Measurements from ENCODE around the gene PTPRC. TPM values are rescaled to one million over a fixed set of nuclear protein-coding genes. Genes with fewer than 3 reads are reported as not detected.

PTPRC gene
- total RNA-seq, 6 experiments from 2014 or later, result 5.1 to 55.7 (median 13.2) TPM

- DNase-seq, result no peak
- 53% methylated on average over 5 of the region's 5 CpGs for WGBS (ENCODE audit: insufficient coverage, low coverage, low lambda C conversion rate, missing lambda C conversion rate)
- no peak for ATAC-seq
- intact Hi-C loops (cut with DNase I), result no loop called here
- Histone ChIP-seq H3K27me3 (no peaks in the 10 kb centered on the region), H3K36me3 (no peaks in the 10 kb centered on the region), H3K27ac (no peak overlapping the region), H3K4me3 (no peak overlapping the region), H3K9me3 (no peaks in the 10 kb centered on the region), H3K4me1 (no peaks in the 10 kb centered on the region)
- no peak for TF ChIP-seq POLR2A (IDR thresholded peaks at IDR 0.05)
- no peak for TF ChIP-seq CTCF (IDR thresholded peaks at IDR 0.05)
These were observed 75.4 kb downstream of the PTPRC start for GRCh38 chr1:198714271-198714670.

DNA sequence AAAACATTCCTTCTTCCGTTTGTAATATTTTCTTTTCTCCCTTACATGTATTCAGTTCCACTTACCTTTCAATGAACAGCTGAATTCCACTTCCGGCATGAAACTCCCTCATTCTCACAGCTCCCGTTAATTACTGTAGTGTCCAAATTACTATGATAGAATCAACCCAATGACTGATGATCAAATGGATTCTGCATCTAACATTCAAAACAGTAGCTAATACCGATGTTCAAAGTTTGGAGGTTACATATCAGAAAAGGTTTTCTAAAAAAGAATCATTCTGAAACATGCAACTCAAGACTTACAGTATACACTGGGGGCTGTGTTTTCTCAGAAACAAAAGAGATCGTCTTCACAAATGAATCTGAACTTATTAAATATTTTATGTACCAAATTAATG, 77.2 kb downstream of the PTPRC start:
- DNase-seq (no peak), ATAC-seq (no peak)
- no peaks in the 10 kb centered on the region for H3K27me3 ChIP-seq
- no peak overlapping the region for H3K27ac ChIP-seq
- 76% methylated on average over 5 of the region's 5 CpGs for WGBS (ENCODE audit: insufficient coverage, low coverage, low lambda C conversion rate, missing lambda C conversion rate)
- no peaks in the 10 kb centered on the region for H3K9me3 ChIP-seq
- intact Hi-C loops (cut with DNase I), result no loop called here
- TF ChIP-seq POLR2A (IDR thresholded peaks at IDR 0.05) (no peak), CTCF (IDR thresholded peaks at IDR 0.05) (no peak)
- no peak overlapping the region for H3K4me3 ChIP-seq
- no peaks in the 10 kb centered on the region for H3K4me1 ChIP-seq
- no peaks in the 10 kb centered on the region for H3K36me3 ChIP-seq

DNA sequence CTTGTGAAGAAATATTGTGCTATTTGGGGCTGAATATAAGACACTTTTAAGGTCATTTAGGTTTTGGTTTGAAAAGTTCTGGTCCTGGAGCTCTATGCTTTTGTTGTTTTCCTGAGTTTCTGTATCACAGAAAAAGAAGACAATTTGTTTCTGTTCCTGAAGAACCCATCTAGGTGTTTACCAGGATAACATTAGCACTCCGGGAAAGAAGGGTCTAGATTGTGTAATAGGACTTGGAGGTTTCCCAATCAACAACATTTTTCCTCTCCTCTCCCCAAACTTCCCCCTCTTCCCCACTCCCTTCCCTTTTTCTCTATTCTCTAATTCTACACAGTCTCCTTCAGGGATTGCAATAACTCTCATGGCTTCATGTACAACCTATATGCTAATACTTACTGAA, 78.7 kb downstream of the PTPRC start:
- ATAC-seq, result no peak
- Histone ChIP-seq H3K4me3 (no peak overlapping the region), H3K9me3 (no peaks in the 10 kb centered on the region), H3K4me1 (no peaks in the 10 kb centered on the region), H3K27ac (no peak overlapping the region), H3K36me3 (no peaks in the 10 kb centered on the region), H3K27me3 (no peaks in the 10 kb centered on the region)
- intact Hi-C loops (cut with DNase I), result no loop called here
- 40% methylated on average over 1 of the region's 1 CpG for WGBS (ENCODE audit: insufficient coverage, low coverage, low lambda C conversion rate, missing lambda C conversion rate)
- TF ChIP-seq POLR2A (IDR thresholded peaks at IDR 0.05), result no peak
- no peak for TF ChIP-seq CTCF (IDR thresholded peaks at IDR 0.05)
- no peak for DNase-seq

DNA sequence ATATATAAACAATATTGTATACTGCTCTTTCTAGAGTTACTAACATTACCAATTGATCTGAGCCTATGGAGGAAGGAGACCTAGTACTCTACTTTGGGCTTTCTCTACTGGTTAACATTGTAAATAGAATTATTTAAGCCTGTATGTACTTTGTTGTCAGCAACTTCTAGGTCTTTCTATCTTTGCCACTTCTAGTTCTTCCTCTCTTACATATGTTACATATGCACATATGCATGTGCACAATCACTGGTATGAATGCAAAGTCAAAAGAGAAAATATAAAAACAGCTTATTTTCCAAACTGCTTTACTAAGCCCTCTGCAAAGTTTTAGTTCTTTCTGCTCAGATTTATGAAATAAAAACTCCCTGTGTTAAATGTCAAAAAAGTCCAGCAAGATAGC, 84.3 kb downstream of the PTPRC start:
- no peak overlapping the region for H3K27ac ChIP-seq
- TF ChIP-seq CTCF (IDR thresholded peaks at IDR 0.05), result no peak
- TF ChIP-seq POLR2A (IDR thresholded peaks at IDR 0.05), result no peak
- DNase-seq (no peak), ATAC-seq (no peak)
- no peaks in the 10 kb centered on the region for H3K4me1 ChIP-seq
- intact Hi-C loops (cut with DNase I), result no loop called here
- H3K4me3 ChIP-seq, result no peak overlapping the region
- H3K36me3 ChIP-seq, result no peaks in the 10 kb centered on the region
- H3K27me3 ChIP-seq, result no peaks in the 10 kb centered on the region
- no peaks in the 10 kb centered on the region for H3K9me3 ChIP-seq

DNA sequence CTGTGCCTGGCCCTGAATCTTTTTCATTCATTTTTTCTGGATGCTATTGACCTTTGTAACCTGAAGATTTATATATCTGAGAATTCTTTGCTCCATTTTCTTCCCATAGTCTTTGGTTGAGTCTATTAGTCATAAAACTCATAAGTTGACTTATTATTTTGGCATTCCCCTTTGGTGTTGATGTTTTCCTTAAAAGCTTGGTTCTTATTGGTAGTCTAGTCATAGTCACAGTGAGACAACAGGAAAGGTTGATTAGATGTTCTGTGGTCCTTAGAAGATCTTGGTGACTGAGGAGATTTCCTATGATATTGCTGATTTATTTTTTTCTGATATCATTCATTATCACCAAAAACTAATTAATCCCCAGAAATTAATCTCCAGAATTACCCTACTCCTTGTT, 86.2 kb downstream of the PTPRC start:
- DNase-seq (no peak), ATAC-seq (no peak)
- H3K27ac ChIP-seq, result no peak overlapping the region
- no peaks in the 10 kb centered on the region for H3K4me1 ChIP-seq
- TF ChIP-seq POLR2A (IDR thresholded peaks at IDR 0.05), result no peak
- no peak for TF ChIP-seq CTCF (IDR thresholded peaks at IDR 0.05)
- H3K9me3 ChIP-seq, result no peaks in the 10 kb centered on the region
- no peak overlapping the region for H3K4me3 ChIP-seq
- intact Hi-C loops (cut with DNase I), result no loop called here
- H3K27me3 ChIP-seq, result no peaks in the 10 kb centered on the region
- H3K36me3 ChIP-seq, result no peaks in the 10 kb centered on the region
